Activated effector memory CD4-positive, alpha-beta T cell treated with anti-CD3 and anti-CD28 coated beads, Interleukin-2, amount 50 U/mL, for 16 hours (primary cell): ENCODE data around the gene SULT2A1.
A peak's percentile ranks its signal among the peaks of the same experiment; 100 is the strongest.
"Not testable (repeated sequence)": the region's sequence is repeated elsewhere in the genome, so short reads cannot be mapped to it uniquely, and the experiment has no call there.

Source experiments
- DNase-seq: peaks from one replicate; pipeline ENCODE4 v3.0.0-alpha.2; 2020

SULT2A1 gene, protein sequence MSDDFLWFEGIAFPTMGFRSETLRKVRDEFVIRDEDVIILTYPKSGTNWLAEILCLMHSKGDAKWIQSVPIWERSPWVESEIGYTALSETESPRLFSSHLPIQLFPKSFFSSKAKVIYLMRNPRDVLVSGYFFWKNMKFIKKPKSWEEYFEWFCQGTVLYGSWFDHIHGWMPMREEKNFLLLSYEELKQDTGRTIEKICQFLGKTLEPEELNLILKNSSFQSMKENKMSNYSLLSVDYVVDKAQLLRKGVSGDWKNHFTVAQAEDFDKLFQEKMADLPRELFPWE

DNA sequence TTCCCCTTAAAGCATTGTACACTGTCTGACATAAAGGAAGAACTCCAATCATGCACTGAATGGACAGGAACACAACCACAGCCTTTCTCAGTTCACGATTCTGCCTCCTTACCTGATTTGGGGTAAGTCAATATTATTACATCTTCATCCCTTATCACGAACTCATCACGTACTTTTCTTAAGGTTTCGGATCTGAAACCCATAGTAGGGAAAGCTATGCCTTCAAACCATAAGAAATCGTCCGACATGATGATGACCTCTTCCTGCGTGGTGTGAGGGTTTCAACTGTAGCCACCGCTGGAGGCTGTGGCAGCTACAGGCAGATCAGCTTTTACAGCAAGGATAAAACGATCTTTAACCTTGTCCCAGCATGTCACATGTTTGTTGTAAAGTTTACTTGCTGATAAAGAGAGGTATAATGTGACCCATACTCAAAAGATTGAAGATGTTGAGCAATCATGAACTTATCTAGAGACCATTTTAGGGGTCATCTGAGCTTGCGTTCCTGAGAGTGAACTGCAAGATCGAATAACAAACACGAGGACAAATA lies at the start of gene SULT2A1:
SULT2A1 (minus strand) TSS at position 306 of the 550 bp plus-strand sequence; CDS start at position 248, 58 bp downstream.
- no peak for DNase-seq

DNA sequence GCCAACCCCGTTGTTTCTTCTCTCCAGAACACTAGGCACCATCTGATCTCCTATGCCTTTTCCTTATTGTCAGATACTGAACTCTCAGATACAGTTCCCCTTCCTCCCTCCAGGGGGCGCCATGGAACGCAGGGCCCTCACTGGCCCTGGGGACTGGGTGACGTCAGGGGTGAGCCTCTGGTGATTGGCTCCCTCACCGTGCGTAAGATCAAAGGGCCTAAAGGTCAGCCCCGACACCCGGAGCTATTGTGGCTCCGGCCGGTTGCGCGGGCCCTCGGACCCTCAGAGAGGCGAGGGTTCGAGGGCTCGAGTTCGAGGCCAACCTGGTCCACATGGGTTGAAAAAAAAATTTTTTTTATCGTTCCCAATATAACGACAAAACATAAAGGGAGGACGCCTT lies 42.5 kb upstream of the SULT2A1 start:
- not testable (repeated sequence) for DNase-seq

DNA sequence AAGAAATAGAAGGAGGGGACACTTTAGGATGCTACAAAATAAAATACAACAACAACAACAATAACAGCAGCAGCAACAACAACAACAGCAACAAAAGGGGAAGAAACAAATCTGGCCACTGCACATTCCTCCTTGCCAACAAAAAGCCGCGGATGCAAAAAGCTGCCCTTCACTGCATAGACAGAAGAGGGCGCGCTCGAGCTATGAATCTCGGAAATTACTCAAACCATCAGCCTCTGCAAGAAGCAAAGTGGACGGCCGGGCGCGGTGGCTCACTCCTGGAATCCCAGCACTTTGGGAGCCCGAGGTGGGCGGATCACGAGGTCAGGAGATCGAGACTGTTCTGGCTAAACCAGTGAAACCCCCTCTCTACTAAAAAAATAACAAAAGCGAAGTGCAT lies 34.0 kb upstream of the SULT2A1 start:
- DNase-seq: not testable (repeated sequence)

DNA sequence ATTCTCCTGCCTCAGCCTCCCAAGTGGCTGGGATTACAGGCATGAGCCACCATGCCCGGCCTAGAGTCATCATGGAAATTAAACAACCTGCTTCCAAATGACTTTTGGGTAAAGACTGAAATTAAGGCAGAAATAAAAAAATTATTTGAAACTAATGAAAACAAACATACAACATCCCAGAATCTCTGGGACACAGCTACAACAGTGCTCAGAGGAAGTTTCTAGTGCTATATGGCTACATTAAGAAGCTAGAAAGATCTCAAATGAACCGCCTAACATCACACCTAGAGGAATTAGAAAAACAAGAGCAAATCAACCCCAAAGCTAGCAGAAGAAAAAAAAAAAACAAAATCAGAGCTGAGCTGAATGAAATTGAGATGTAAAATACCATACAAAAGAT lies 24.1 kb upstream of the SULT2A1 start:
- DNase-seq: not testable (repeated sequence)

DNA sequence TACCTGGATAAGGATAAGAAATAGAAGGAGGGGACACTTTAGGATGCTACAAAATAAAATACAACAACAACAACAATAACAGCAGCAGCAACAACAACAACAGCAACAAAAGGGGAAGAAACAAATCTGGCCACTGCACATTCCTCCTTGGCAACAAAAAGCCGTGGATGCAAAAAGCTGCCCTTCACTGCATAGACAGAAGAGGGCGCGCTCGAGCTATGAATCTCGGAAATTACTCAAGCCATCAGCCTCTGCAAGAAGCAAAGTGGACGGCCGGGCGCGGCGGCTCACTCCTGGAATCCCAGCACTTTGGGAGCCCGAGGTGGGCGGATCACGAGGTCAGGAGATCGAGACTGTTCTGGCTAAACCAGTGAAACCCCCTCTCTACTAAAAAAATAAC lies 23.2 kb upstream of the SULT2A1 start:
- peak; percentile 90 for DNase-seq

DNA sequence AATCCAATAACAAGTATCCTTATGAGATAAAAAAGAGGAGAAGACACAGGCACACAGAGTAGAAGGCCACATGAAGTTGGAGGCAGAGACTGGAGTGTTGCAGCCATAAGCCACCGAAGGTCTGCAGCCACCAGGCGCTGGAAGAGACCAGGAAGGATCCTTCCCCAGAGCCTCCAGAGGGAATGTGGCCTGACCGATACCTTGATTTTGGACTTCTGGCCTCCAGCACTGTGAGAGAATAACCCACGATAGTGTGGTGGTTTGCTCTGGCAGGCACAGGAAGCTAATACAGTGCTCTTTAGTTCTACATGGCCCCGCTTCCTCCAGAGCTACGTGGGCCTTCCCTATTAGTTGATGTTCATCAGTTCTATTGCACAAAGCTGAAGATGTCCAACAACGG lies 15.3 kb upstream of the SULT2A1 start:
- peak; percentile 8 for DNase-seq

DNA sequence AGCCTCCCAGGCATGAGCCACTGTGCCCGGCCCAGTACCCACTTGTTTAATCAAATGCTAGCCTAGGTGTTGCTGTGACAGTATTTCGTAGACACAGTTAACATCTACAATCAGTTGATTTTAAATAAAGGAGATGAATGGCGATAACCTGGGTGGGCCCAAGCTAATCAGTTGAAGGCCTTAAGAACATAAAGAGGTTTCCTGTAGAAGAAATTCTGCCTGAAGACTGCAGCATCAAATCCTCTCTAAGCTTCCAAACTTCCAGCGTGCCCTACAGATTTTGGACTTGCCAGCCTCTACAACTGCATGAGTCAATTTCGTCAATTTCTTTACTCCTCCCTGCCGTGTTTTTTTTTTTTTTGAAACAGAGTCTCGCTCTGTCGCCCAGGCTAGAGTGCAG lies 13.2 kb upstream of the SULT2A1 start:
- DNase-seq: no peak

DNA sequence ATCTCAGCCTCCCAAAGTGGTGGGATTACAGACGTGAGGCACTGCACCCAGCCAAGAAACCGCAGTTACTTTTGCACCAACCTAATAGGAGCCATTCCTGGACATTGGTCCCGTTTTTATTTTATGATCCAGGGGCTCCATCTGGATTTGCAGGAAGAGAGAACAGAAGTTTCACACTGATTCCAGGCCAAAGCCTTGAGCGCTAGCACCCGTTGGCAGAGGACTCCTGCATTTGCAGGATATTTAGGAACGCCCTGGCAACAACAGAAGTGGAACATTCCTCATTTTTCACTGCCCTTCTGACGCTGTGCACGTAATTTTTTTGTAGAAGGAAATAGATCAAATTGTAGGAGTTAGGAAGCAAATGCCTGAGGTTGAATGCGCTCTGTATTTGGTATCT lies 11.7 kb upstream of the SULT2A1 start:
- DNase-seq: no peak

DNA sequence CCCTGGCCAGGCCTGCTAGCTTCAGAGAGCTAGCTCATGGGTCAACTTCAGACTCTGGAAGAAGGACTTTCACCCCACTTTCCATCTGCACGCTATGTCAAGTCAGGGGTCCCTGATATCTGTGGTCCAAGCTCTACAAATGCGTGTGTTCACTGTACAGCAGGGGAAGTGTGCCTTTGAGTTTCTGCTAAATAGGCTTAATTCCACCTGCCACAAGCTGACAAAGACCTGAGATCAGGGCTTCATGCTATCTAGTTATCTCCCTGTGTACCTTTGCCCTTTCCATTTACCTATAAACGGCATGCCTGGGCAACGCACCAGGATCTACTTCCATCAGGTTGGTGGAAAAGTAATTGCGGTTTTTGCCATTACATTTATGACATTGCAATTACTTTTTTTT lies 10.7 kb upstream of the SULT2A1 start:
- DNase-seq: no peak

DNA sequence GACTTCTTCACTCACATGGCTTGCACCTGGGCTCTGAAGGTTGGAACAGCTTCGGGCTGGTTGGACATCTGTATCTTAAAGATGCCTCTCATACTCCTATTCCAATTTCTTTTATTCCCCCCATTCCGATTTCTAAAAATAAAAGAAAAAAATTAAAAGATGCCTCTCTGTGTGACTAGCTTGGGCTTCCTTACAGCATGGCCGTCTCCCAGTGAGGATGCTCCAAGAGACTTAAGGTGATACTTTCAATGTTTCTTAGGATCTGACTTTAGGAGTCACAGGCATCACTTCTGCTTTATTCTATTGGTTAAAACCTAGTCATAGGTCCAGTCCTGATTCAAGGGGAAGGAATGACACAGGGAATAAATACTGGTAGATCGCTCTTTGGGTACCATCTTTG lies 9.9 kb upstream of the SULT2A1 start:
- no peak for DNase-seq

DNA sequence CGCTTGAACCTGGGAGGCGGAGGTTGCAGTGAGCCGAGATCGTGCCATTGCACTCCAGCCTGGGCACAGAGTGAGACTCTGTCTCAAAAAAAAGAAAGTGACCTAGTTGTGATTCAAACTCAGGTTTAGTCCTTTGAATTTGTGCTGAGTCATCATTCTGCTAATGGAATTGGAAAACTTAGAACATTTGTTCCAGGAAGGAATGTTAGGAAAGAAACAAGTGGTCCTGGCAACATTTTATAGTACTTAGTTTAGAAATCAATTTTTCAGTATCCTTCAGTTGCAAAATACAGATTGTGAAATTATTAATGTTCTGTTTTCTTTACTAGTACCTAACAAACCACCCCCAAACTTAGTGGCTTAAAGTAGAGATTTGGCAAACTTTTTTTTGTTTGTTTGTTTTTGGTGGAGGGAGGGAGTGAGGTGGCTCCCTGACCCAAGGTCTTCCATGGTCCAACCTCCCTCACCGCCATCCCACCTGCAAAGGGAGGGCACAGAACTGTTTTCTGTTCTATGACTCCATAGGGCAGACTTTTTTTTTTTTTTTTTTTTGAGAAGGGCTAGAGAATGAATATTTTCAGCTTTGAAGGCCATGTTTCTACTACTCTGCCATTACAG lies 9.2 kb upstream of the SULT2A1 start:
- DNase-seq: no peak

DNA sequence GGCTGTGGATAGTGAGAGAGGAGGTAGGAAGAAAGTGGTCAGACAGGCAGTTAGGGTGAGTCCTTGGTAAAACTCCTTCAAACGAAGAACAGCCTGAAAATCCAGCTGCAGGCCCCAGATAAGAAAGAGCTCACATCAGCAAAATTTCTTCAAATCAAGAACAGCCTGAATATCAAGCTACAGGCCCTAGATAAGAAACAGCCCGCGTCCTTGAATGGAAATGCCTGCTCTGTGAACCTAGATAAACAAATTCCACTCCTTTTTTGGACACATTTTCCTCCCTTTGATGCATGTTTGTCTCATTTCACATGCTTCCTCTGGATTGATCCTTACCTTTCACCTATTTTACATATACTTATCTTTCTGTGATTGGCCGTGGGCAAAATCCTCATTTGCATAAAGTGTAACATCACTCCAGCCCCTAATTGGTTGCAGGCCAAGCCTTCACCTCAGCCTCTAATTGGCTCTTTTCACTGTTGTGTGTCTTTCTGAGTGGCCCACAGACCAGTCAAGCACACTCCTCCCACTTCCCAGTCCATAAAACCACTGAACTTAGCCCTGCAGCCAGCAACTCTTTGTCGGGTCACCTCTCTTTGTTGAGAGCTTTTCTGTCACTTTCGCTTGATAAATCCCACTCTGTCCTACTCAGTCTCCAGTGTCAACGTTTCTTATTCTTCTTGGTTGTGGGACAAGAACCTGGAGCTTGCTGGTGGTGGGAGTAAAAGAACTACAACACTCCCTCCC lies 6.0 kb upstream of the SULT2A1 start:
- DNase-seq: peak; percentile 14

DNA sequence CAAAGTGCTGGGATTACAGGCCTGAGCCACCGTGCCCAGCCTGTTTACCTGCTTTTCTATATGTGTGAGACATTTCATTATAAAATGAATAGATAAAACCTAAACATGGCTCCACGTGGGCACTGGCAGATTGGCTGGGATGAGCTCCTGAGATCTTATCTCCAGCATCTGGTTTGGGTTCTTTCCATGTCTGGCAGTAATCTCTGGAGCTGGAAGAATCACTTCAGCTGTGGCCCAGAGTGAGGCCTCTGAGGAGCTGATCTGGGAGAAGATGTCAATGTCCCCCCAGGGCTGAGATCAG lies 5.5 kb upstream of the SULT2A1 start:
- peak; percentile 14 for DNase-seq

DNA sequence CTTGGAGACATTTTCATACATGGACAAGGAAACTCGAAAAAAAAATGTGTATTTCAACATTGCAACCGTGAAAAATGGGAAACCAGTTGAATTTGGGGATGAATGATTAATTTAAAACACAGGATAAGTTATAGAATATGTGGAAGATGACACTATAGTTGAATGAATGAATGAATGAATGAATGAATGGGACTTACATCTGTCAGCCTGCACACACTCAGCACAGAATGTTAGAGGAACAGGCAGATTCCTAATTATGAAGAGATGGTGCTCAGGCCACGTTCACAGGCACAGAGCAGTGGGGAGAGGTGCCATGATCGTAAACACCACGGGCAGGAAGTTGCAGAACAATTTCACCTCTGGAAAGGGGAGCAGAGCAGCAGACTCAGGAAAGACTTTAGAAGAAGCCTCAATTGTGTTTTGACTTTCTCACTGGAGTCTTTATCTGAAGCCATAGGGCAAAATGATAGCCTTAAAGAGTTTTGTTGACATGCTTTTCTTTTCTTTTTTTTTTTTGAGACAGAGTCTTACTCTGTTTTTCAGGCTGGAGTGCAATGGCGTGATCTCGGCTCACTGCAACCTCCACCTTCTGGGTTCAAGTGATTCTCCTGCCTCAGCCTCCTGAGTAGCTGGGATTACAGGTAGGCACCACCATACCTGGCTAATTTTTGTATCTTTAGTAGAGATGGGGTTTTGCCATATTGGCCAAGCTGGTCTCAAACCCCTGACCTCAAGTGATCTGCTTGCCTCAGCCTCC lies 4.9 kb upstream of the SULT2A1 start:
- peak; percentile 2 for DNase-seq

DNA sequence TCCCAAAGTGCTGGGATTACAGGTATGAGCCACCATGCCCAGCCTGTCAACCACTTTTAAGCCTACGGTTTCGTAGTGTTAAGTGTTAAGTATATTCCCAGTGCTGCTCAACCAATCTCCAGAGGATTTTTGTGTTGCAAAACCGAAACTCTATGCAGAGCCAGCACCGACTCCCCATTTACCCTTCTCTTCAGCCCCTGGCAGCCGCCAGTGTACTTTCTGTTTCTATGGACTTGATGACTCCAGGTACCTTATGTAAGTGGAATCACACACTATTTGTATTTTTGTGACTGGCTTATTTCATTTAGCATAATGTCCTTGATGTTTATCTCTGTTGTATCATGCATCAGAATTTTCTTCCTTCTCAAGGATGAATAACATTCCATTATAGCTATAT lies 1.1 kb downstream of the SULT2A1 start:
- peak; percentile 3 for DNase-seq

DNA sequence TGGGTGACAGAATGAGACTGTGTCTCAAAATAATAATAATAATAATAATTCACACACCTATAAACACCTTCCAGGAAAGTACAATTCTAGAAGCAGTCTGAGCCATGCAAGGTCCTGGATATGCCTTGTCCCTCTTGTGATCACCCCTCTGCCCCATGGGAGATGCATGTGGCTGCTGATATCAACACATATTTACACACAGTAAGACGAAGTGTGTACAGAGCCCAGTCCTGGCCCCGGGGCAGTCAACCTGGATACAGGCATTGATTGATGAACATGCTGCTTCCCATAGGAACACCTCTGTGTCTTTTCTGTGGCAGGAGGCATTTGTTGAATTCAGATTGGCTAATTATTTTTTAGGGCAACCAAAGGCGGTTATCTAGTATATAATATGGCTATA lies 3.2 kb downstream of the SULT2A1 start:
- peak; percentile 31 for DNase-seq

DNA sequence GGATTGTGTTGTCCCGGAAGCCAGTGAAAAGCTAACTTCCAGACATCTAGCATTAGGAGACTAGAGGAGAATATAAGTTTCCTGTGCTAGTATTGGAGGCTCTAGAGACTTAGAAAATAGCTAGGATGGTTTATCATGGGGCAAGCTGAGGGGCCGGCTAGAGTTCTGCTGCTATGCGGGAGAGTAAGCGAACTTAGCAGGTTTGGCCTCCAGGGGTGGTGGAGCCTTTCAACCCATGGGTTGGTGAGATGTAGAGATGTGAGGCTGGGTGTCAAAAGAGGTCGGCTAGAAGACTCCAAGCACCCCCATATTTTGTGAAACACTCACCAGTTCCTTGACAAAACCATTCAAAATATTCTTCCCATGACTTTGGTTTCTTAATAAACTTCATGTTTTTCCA lies 4.4 kb downstream of the SULT2A1 start:
- DNase-seq: peak; percentile 4

DNA sequence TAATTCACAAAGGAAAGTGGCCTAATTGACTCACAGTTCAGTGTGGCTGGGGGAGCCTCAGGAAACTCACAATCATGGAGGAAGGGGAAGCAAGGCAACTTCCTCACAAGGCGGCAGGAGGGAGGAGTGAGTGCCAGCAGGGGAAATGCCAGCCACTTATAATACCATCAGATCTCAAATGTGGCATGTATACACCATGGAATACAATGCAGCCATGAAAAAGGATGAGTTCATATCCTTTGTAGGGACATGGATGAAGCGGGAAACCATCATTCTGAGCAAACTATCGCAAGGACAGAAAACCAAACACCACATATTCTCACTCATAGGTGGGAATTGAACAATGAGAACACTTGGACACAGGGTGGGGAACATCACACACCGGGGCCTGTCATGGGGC lies 6.7 kb downstream of the SULT2A1 start:
- not testable (repeated sequence) for DNase-seq

DNA sequence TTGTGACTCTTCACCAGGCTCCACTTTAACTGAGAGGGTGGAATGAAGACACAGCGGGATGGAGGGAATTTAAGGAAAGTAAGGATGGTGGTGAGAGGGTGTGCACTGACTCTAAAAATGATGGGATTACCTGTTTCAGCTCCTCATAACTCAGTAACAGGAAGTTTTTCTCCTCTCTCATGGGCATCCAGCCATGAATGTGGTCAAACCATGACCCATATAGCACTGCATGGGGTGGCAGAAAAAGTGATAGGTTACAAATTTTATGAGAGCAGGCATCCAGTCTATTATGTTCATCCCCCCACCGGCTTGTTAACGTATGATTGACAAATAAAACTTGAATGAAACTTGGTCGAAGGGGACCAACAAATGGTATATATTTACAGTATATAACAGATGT lies 7.2 kb downstream of the SULT2A1 start:
- no peak for DNase-seq

DNA sequence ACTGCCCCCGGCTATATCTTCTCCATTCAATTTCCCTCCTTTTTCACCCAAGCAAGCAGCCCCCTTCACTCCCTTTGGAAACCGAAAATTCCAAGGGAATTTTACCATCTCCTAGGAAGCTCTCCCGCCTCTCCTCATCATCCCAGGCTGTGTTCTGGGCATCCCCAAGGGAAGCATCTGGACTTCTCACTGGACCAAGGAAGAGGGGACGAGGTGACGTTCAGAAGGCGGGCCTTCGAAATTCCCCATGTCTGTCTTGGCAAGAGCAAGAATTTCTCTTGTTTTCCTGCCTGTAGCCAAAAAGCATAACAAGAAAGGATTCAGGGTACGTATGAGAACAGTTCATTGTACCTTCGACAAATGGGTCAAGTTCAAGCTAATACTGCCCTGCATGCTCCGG lies 20.9 kb downstream of the SULT2A1 start:
- DNase-seq: no peak

DNA sequence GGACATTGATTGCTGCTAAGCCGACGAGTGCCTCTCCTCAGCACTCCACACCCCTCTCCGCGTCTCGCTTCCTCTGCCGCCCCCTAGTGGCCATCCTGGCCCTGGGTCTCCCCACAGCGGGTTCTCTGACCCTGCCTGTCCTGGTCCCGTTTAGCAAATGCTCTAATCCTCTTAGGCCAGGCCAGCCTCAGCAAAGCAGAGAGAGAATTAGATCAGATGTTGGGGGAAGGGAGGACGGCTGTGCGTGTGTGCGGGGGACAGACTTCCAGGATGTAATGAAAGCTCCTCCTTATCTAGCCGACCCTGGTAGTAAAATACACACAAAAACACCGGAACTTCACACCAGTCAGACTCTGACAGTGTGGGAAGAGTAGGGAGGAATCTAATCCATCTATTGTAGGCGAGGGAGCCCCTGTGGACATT lies 22.6 kb downstream of the SULT2A1 start:
- DNase-seq: peak; percentile 94

DNA sequence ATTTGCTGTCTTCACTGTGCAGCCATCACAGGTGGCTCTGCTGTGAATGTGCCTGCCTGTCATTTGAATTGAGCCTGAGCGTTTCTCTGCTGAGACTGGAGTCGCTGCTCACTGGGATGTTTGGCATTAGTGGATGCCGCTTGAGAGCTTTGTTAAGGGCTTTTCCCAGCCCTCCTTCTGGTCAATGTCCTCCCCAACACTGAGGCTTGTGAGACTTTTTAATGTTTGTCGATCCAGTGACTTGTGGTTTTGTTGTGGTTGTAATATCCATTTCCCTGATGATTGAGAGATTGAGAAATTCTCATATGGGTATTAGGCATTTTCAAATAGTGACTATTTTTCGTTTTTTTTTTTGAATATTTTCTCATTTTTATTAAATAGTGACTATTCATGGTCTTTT lies 24.5 kb downstream of the SULT2A1 start:
- DNase-seq: no peak

DNA sequence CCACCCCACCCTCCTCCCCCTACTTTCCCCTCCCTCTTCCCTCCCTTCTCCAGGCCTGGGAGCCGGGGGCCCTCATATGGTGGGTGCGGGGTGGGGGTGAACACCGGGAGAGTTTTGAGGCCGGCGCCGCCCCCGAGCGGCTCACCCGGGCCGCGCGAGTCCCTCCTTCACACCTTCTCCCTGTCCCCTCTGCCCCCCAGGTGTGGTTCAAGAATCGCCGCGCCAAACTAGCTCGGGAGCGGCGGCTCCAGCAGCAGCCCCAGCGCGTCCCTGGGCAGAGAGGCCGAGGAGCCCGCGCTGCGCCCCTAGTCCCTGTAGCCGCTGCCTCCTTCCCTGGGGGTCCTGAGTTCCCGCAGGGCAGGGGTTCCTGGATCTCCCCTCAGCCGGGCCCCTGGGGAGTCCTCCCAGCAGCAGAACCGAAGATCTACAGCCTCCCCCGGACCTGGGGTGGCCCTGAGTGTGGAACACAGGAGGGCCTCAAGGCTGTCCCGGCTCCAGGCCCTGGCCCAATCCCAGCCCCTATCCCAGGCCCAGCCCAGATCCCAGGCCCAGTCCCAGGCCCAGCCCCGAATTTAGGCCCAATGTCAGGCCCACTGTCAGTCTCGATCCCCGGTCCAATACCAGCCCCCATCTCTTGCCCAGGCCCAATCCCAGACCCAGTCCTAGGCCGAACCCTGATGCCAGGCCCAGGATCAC lies 25.4 kb downstream of the SULT2A1 start:
- DNase-seq: no peak
